Chondrocyte (in vitro differentiated cells): ENCODE data around the gene TOMM7. TPM values are rescaled to one million over a fixed set of nuclear protein-coding genes. Genes with fewer than 3 reads are reported as not detected.

Experiments used
- DNase-seq: peaks from one replicate; pipeline ENCODE4 v3.0.0; 2021; ENCODE audit warnings: mixed read lengths, low spot score
- H3K27ac Mint-ChIP-seq: one replicate; pipeline ENCODE4 v1.8.0; 2021; ENCODE audit warnings: mild to moderate bottlenecking, moderate library complexity, mixed read lengths; ENCODE audit not compliant: unreplicated experiment
- H3K27me3 Mint-ChIP-seq: 2 replicates; pipeline ENCODE4 v1.8.0; 2021; ENCODE audit warnings: low read depth, mixed read lengths
- H3K36me3 Mint-ChIP-seq: 2 replicates; pipeline ENCODE4 v1.8.0; 2021; ENCODE audit warnings: low read depth, mixed read lengths
- H3K4me1 Mint-ChIP-seq: 2 replicates; pipeline ENCODE4 v1.8.0; 2021; ENCODE audit warnings: low read depth, mild to moderate bottlenecking, mixed read lengths
- H3K4me3 Mint-ChIP-seq: one replicate; pipeline ENCODE4 v1.8.0; 2021; ENCODE audit warnings: mild to moderate bottlenecking, moderate library complexity, mixed read lengths; ENCODE audit not compliant: unreplicated experiment
- H3K9me3 Mint-ChIP-seq: 2 replicates; pipeline ENCODE4 v1.8.0; 2021; ENCODE audit warnings: low read depth, mixed read lengths
- CTCF ChIP-seq: fragments of 200-600 bp; sonication (generic); IDR thresholded peaks from 2 replicates; pipeline ENCODE4 v1.5.0; 2021; ENCODE audit warnings: antibody characterized with exemption, mild to moderate bottlenecking, moderate library complexity
- total RNA-seq: library from RNA; stranded (reverse); gene quantifications from 3 replicates; pipeline ENCODE4 v1.2.1, GENCODE V29; 2021

The TOMM7 gene
- total RNA-seq, 1 donor from 2014 or later, result 240 TPM

DNA sequence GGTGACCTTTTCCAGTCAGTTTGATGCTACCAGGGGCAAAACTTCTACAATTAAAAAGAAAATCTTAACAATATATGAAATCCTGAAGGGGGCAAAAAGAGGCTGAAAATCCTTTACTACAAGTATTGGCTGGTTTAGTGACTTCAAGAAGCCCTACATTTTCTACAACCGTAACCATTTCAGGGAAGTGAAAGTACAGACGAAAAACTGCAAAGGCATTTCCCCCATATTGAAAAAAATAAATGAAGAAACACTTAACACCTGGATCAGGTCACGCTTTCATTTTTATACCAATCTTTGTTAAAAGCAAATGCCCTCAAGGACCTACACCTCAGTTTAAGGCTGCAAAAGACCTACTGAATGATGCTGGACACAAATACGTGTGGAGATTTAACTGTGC lies 57.0 kb downstream of the TOMM7 start:
- DNase-seq, result no peak
- H3K4me1 Mint-ChIP-seq, result no peaks in the 10 kb centered on the region
- H3K4me3 Mint-ChIP-seq, result no peak overlapping the region
- no peak for TF ChIP-seq CTCF
- H3K36me3 Mint-ChIP-seq, result no peaks in the 10 kb centered on the region
- no peak overlapping the region for H3K27ac Mint-ChIP-seq
- peaks cover 14% of the 10 kb centered on the region for H3K9me3 Mint-ChIP-seq
- no peaks in the 10 kb centered on the region for H3K27me3 Mint-ChIP-seq

Other genes with a start within 250 kb of the TOMM7 start
- gene IL6, start 95.6 kb downstream of the TOMM7 start, total RNA-seq, result 0.45 to 0.82 TPM in 2 of 3 replicates, not detected in the other
- gene HYCC1, start 191.3 kb upstream of the TOMM7 start, total RNA-seq, result 51.5 to 54.9 TPM (median 54.9 TPM) in 3 replicates